Stimulated activated CD8-positive, alpha-beta memory T cell treated with anti-CD3 and anti-CD28 coated beads, Interleukin-12 subunit alpha, Interleukin-12 subunit beta, amount 100 ng/mL, for 24 hours (primary cell): Measurements from ENCODE around the gene RALA.
"Not testable (repeated sequence)": the region's sequence is repeated elsewhere in the genome, so short reads cannot be mapped to it uniquely, and the experiment has no call there.

Source experiments
- DNase-seq: peaks from one replicate; pipeline ENCODE4 v3.0.0-alpha.2; 2020; ENCODE audit errors: extremely low read depth

The RALA gene

GRCh38 chr7:39647816-39648215, 24.4 kb downstream of the RALA start:
- DNase-seq, result no peak

- DNase-seq, result no peak
These were observed 27.3 kb downstream of the RALA start for GRCh38 chr7:39650676-39651075.

- no peak for DNase-seq
These were observed 27.9 kb downstream of the RALA start for GRCh38 chr7:39651265-39651664.

- DNase-seq, result no peak
These were observed 33.0 kb downstream of the RALA start for GRCh38 chr7:39656415-39656814.

GRCh38 chr7:39659356-39660013, 36.1 kb downstream of the RALA start:
- no peak for DNase-seq

GRCh38 chr7:39661960-39662359, 38.6 kb downstream of the RALA start:
- no peak for DNase-seq

- no peak for DNase-seq
These were observed 39.9 kb downstream of the RALA start for GRCh38 chr7:39663263-39663662.

GRCh38 chr7:39664057-39664456, 40.7 kb downstream of the RALA start:
- no peak for DNase-seq

- no peak for DNase-seq
These were observed 41.2 kb downstream of the RALA start for GRCh38 chr7:39664585-39664984.

- DNase-seq, result no peak
These were observed 43.2 kb downstream of the RALA start for GRCh38 chr7:39666562-39666961.

GRCh38 chr7:39667341-39667923, 44.1 kb downstream of the RALA start:
- no peak for DNase-seq

GRCh38 chr7:39668280-39668679, 44.9 kb downstream of the RALA start:
- DNase-seq, result not testable (repeated sequence)

- DNase-seq, result no peak
These were observed 46.7 kb downstream of the RALA start for GRCh38 chr7:39670052-39670451.

GRCh38 chr7:39670934-39671333, 47.6 kb downstream of the RALA start:
- DNase-seq, result no peak

- DNase-seq, result no peak
These were observed 48.8 kb downstream of the RALA start for GRCh38 chr7:39672176-39672575.

GRCh38 chr7:39673868-39674267, 50.5 kb downstream of the RALA start:
- no peak for DNase-seq

- DNase-seq, result no peak
These were observed 51.0 kb downstream of the RALA start for GRCh38 chr7:39674406-39674805.

GRCh38 chr7:39676346-39676745, 53.0 kb downstream of the RALA start:
- no peak for DNase-seq

- no peak for DNase-seq
These were observed 55.7 kb downstream of the RALA start for GRCh38 chr7:39678930-39679709.

GRCh38 chr7:39679874-39680273, 56.5 kb downstream of the RALA start:
- not testable (repeated sequence) for DNase-seq

GRCh38 chr7:39681887-39682441, 58.6 kb downstream of the RALA start:
- DNase-seq, result no peak

- no peak for DNase-seq
These were observed 60.0 kb downstream of the RALA start for GRCh38 chr7:39683216-39683845.
